ENCODE data around the gene EIF2B5. TPM values are rescaled to one million over a fixed set of nuclear protein-coding genes. Genes with fewer than 3 reads are reported as not detected.

EIF2B5 gene
- total RNA-seq, 2 experiments from 2014 or later = 41.1 to 56.7 TPM

DNA sequence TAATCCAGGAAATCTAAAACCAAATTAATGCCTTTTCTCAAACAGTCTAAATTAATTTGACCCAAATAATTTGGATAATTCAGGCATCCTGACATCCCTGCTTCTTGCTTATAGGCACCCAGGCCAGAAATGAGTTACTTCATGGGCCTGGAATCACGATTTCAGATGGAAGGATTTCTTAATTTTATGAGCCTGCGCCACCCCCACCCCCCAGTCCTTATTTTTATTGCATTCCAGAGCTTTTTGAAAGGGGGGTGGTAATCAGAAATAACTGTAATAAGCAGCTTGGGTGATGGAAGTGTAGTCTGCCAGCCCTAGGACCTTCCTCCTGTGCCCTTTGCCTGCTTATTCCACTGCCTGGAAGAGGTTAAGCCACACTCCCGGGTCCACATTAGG is 40.8 kb downstream of the EIF2B5 start:
- peaks cover 26% of the 10 kb centered on the region for H3K4me1 ChIP-seq (ENCODE audit: insufficient read depth, low read length, poor library complexity, severe bottlenecking)
- no peaks in the 10 kb centered on the region for H4K20me1 ChIP-seq (ENCODE audit: insufficient read depth, low read length)
- no peak for DNase-seq (ENCODE audit: low spot score)
- ChIA-PET POLR2A (no interaction called here), CTCF (ENCODE audit: unreplicated experiment) (no interaction called here)
- no peak overlapping the region for H3K27ac ChIP-seq (ENCODE audit: low read depth, low read length, poor library complexity, severe bottlenecking)
- H3K36me3 ChIP-seq (ENCODE audit: insufficient read depth, low read length) = peaks cover 45% of the 10 kb centered on the region
- H3K9me2 ChIP-seq (ENCODE audit: insufficient read depth, low read length) = no peaks in the 10 kb centered on the region
- peak overlapping the region; percentile 94 for H3K4me3 ChIP-seq (ENCODE audit: low read depth, low read length, poor library complexity, severe bottlenecking)
- BruUV-seq (replicated peaks) = no TSS peak
- no peak overlapping the region for H2AFZ ChIP-seq (ENCODE audit: low read length)
- intact Hi-C loops (cut with micrococcal nuclease; ENCODE audit: unreplicated experiment) = loop anchor here (2.0 kb wide), 1 partner anchor 123 kb away; the partner anchor contains the start of gene PSMD2
- peaks cover 14% of the 10 kb centered on the region for H3K79me2 ChIP-seq (ENCODE audit: insufficient read depth, low read depth, low read length)
- TF ChIP-seq, protein P1, sequence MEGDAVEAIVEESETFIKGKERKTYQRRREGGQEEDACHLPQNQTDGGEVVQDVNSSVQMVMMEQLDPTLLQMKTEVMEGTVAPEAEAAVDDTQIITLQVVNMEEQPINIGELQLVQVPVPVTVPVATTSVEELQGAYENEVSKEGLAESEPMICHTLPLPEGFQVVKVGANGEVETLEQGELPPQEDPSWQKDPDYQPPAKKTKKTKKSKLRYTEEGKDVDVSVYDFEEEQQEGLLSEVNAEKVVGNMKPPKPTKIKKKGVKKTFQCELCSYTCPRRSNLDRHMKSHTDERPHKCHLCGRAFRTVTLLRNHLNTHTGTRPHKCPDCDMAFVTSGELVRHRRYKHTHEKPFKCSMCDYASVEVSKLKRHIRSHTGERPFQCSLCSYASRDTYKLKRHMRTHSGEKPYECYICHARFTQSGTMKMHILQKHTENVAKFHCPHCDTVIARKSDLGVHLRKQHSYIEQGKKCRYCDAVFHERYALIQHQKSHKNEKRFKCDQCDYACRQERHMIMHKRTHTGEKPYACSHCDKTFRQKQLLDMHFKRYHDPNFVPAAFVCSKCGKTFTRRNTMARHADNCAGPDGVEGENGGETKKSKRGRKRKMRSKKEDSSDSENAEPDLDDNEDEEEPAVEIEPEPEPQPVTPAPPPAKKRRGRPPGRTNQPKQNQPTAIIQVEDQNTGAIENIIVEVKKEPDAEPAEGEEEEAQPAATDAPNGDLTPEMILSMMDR (conservative IDR thresholded peaks at IDR 0.05; ENCODE audit: low read length) = no peak
- no peak for TF ChIP-seq EZH2phosphoT487 (IDR thresholded peaks at IDR 0.05; ENCODE audit: borderline replicate concordance, low read depth, low read length)
- H3K9me3 ChIP-seq (ENCODE audit: low read length) = no peaks in the 10 kb centered on the region
- peak overlapping the region; percentile 93 for H3K4me2 ChIP-seq (ENCODE audit: low read length)

DNA sequence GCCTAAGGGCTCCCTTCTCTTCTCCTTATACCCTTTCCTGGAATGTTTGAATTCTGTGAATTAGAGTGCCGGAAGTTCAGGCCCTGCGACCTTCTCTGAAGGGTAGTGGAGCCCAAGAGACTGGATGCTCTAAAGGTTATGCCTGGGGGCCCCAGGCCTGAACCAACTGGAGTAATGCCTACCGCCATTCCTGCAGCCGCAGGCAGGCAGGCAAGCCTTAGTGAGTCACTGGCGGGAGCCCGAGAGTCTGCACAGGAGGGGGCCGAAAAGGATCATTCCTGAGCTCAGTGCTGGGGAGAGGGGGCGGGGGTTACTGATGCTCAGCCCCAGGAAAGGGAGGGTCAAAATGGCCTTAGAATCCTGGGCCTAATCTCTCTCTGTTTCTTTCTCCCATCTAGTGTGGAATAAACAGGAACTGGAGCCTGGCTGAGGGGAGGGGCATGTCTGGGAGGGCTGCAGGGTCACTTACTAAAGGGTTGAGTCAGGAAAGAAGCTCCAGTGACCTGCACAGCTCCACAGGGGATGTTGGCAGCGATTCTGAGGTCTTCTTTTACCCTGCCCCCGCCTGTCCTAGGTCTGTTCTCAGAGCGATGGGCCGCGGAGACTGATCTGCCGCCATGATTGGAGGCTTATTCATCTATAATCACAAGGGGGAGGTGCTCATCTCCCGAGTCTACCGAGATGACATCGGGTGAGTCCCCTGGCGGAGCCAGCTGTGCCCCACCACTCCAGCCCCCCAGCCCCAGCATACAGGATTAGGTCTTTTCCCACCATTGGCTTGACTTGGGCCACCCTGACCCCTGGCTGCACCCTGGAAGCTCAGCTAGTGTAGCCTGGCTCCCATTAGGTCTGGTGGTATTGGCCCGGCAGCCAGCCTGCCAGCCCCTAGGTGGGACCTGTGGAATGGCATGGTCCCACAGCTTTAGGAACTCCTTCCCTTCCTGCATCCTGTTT is 41.5 kb downstream of the EIF2B5 start:
- peak overlapping the region; percentile 93 for H3K4me2 ChIP-seq (ENCODE audit: low read length)
- no peak overlapping the region for H2AFZ ChIP-seq (ENCODE audit: low read length)
- peak overlapping the region; percentile 94 for H3K4me3 ChIP-seq (ENCODE audit: low read depth, low read length, poor library complexity, severe bottlenecking)
- ChIA-PET POLR2A (interaction anchor here (0.9 kb wide), 1 partner anchor 9 kb away, joined by 4 read pairs; the partner anchor contains the start of gene ABCF3), CTCF (ENCODE audit: unreplicated experiment) (interaction anchor here (0.5 kb wide), 1 partner anchor 235 kb away, joined by 7 read pairs; no protein-coding TSS in a partner anchor)
- peaks cover 14% of the 10 kb centered on the region for H3K79me2 ChIP-seq (ENCODE audit: insufficient read depth, low read depth, low read length)
- peaks cover 46% of the 10 kb centered on the region for H3K36me3 ChIP-seq (ENCODE audit: insufficient read depth, low read length)
- H3K27ac ChIP-seq (ENCODE audit: low read depth, low read length, poor library complexity, severe bottlenecking) = no peak overlapping the region
- H3K4me1 ChIP-seq (ENCODE audit: insufficient read depth, low read length, poor library complexity, severe bottlenecking) = peaks cover 26% of the 10 kb centered on the region
- H4K20me1 ChIP-seq (ENCODE audit: insufficient read depth, low read length) = no peaks in the 10 kb centered on the region
- no peak for TF ChIP-seq EZH2phosphoT487 (IDR thresholded peaks at IDR 0.05; ENCODE audit: borderline replicate concordance, low read depth, low read length)
- TF ChIP-seq, protein P1 (conservative IDR thresholded peaks at IDR 0.05; ENCODE audit: low read length) = no peak
- DNase-seq (ENCODE audit: low spot score) = no peak
- H3K9me3 ChIP-seq (ENCODE audit: low read length) = no peaks in the 10 kb centered on the region
- intact Hi-C loops (cut with micrococcal nuclease; ENCODE audit: unreplicated experiment) = no loop called here
- H3K9me2 ChIP-seq (ENCODE audit: insufficient read depth, low read length) = no peaks in the 10 kb centered on the region
- no TSS peak for BruUV-seq (replicated peaks)

Data from OCI-LY7 (cell line).